Parathyroid adenoma (tissue), 2 donors: ENCODE measurements around the gene SAG.

Experiments used
- H2AFZ ChIP-seq: fragments of 300-600 bp; sonication (generic); one replicate; pipeline ENCODE4 v1.7.0; 2017; ENCODE audit warnings: antibody characterized with exemption, mild to moderate bottlenecking
- H3K27ac ChIP-seq: fragments of 300-600 bp; sonication (generic); one replicate; pipeline ENCODE4 v1.7.0; 2017
- H3K27me3 ChIP-seq: fragments of 300-600 bp; sonication (generic); one replicate; pipeline ENCODE4 v1.7.0; 2017; ENCODE audit warnings: low read length; ENCODE audit not compliant: control insufficient read depth, insufficient read depth
- H3K36me3 ChIP-seq: fragments of 300-600 bp; sonication (generic); one replicate; pipeline ENCODE4 v1.7.0; 2017; ENCODE audit warnings: low read length; ENCODE audit not compliant: control insufficient read depth, insufficient read depth
- H3K4me1 ChIP-seq: fragments of 300-600 bp; sonication (generic); one replicate; pipeline ENCODE4 v1.7.0; 2017; ENCODE audit warnings: control low read depth
- H3K4me2 ChIP-seq: fragments of 300-600 bp; sonication (generic); one replicate; pipeline ENCODE4 v1.7.0; 2017; ENCODE audit warnings: low read length
- H3K4me3 ChIP-seq: fragments of 300-600 bp; sonication (generic); one replicate; pipeline ENCODE4 v1.7.0; 2017; ENCODE audit warnings: low read depth, low read length
- H3K79me2 ChIP-seq: fragments of 300-600 bp; sonication (generic); one replicate; pipeline ENCODE4 v1.7.0; 2017; ENCODE audit warnings: control low read depth
- H3K9ac ChIP-seq: fragments of 300-600 bp; sonication (generic); one replicate; pipeline ENCODE4 v1.7.0; 2017; ENCODE audit warnings: mild to moderate bottlenecking
- H3K9me3 ChIP-seq: fragments of 300-600 bp; sonication (generic); one replicate; pipeline ENCODE4 v1.7.0; 2017; ENCODE audit warnings: low read length; ENCODE audit not compliant: control insufficient read depth
- TF ChIP-seq, protein P1 (sequence below): fragments of 300-600 bp; sonication (generic); IDR thresholded peaks from one replicate; pipeline ENCODE4 v1.7.0; 2017; ENCODE audit warnings: antibody characterized with exemption, mild to moderate bottlenecking
- donor health status: primary hyperparathyroidism.

SAG gene

DNA sequence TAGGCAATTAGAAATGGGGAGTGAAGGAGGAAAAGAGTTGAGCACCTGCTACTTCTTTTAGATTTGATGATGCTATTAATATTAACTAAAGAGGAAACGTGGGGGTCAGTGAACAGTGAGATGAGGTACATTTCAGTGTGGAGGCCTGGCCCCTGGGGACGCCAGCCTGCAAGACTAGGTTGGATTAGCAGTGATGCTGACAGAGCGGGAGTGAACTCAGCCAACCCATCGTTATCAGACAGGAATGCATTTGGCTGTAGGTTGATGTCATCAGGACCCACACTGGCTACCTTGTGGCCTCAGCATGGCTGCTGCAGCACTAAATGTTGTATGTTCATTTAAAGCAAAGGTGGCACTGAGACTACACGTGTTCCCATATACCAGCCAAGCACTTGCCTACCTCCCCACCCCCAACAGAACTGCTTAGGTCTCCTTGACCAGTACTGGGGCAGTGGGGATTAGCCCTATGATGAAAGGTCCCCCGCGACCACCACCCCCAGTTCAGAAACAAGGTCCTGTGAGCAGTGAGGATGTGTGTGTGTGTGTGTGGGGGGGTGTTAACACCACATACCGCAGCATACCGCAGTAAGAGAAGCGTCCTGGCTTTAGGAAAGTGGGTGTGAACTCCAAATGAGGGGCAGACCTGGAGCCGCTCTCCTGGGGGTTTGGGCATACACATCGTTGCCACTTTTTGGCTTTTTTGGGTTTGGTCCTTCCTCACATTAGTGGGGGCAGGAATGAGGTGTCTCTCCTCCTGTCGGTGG is 72.7 kb downstream of the SAG start:
- no peak overlapping the region for H3K4me2 ChIP-seq
- TF ChIP-seq, protein P1, sequence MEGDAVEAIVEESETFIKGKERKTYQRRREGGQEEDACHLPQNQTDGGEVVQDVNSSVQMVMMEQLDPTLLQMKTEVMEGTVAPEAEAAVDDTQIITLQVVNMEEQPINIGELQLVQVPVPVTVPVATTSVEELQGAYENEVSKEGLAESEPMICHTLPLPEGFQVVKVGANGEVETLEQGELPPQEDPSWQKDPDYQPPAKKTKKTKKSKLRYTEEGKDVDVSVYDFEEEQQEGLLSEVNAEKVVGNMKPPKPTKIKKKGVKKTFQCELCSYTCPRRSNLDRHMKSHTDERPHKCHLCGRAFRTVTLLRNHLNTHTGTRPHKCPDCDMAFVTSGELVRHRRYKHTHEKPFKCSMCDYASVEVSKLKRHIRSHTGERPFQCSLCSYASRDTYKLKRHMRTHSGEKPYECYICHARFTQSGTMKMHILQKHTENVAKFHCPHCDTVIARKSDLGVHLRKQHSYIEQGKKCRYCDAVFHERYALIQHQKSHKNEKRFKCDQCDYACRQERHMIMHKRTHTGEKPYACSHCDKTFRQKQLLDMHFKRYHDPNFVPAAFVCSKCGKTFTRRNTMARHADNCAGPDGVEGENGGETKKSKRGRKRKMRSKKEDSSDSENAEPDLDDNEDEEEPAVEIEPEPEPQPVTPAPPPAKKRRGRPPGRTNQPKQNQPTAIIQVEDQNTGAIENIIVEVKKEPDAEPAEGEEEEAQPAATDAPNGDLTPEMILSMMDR = no peak
- no peaks in the 10 kb centered on the region for H3K36me3 ChIP-seq
- H3K27ac ChIP-seq = no peak overlapping the region
- H3K9me3 ChIP-seq = no peaks in the 10 kb centered on the region
- no peak overlapping the region for H3K9ac ChIP-seq
- peaks cover 13% of the 10 kb centered on the region for H3K79me2 ChIP-seq
- H3K27me3 ChIP-seq = no peaks in the 10 kb centered on the region
- H3K4me1 ChIP-seq = no peaks in the 10 kb centered on the region
- no peak overlapping the region for H3K4me3 ChIP-seq
- H2AFZ ChIP-seq = no peak overlapping the region

- Histone ChIP-seq H3K4me3 (no peak overlapping the region), H3K79me2 (peaks cover 13% of the 10 kb centered on the region)
- TF ChIP-seq, protein P1 = no peak
These were observed 73.5 kb downstream of the SAG start for GRCh38 chr2:233380995-233381637.

GRCh38 chr2:233381638-233381995 is 74.0 kb downstream of the SAG start:
- no peak overlapping the region for H2AFZ ChIP-seq
- no peak overlapping the region for H3K27ac ChIP-seq
- no peak overlapping the region for H3K4me3 ChIP-seq

More at GRCh38 chr2:233380995-233381637, 73.5 kb downstream of the SAG start:
- Histone ChIP-seq H3K9me3 (no peaks in the 10 kb centered on the region), H3K9ac (no peak overlapping the region), H3K4me2 (no peak overlapping the region), H3K4me1 (no peaks in the 10 kb centered on the region), H3K27me3 (no peaks in the 10 kb centered on the region), H2AFZ (no peak overlapping the region), H3K27ac (no peak overlapping the region), H3K36me3 (no peaks in the 10 kb centered on the region)

DNA sequence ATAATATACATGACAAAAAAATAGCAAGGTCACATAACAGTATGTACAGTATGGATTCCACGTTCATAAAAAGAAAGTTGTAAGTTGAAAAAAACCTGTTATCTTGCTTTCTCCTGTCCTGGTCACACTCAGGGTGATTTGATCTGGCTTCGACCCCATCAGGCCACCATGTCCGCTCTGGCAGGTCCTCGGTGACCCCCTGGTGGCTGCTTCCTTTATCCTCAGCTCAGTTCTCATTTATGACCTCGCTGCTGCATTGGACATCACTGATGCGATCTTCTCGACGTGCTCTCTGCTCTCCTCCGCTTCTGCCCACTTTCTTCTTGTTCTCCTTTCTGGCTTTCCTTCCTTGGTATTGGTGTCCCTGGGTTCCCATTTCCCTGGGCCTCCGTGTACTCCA is 76.4 kb downstream of the SAG start:
- no peak overlapping the region for H2AFZ ChIP-seq
- no peak overlapping the region for H3K4me3 ChIP-seq
- H3K9me3 ChIP-seq = no peaks in the 10 kb centered on the region
- H3K4me2 ChIP-seq = no peak overlapping the region
- H3K9ac ChIP-seq = no peak overlapping the region
- TF ChIP-seq, protein P1 = no peak
- no peaks in the 10 kb centered on the region for H3K36me3 ChIP-seq
- no peaks in the 10 kb centered on the region for H3K27me3 ChIP-seq
- no peak overlapping the region for H3K27ac ChIP-seq
- H3K4me1 ChIP-seq = peaks cover 11% of the 10 kb centered on the region
- H3K79me2 ChIP-seq = peaks cover 8% of the 10 kb centered on the region

More at GRCh38 chr2:233381638-233381995, 74.0 kb downstream of the SAG start:
- H3K4me1 ChIP-seq = no peaks in the 10 kb centered on the region
- TF ChIP-seq, protein P1 = no peak
- no peak overlapping the region for H3K4me2 ChIP-seq
- no peaks in the 10 kb centered on the region for H3K36me3 ChIP-seq
- H3K27me3 ChIP-seq = no peaks in the 10 kb centered on the region
- H3K9ac ChIP-seq = no peak overlapping the region
- H3K9me3 ChIP-seq = no peaks in the 10 kb centered on the region
- peaks cover 13% of the 10 kb centered on the region for H3K79me2 ChIP-seq
